Tibial artery (tissue), 4 donors: ENCODE results near the gene C1QL1.

Source experiments
- DNase-seq, 2 donors: peaks; one replicate each; pipeline ENCODE4 v3.0.0-alpha.2; 2019
- H3K27ac ChIP-seq, 2 donors: fragments of 200-600 bp; sonication (generic) in 1 of 2; 1 replicate in 1 of 2; 2 replicates in 1 of 2; pipeline ENCODE4 v1.5.1; 2018 to 2019; ENCODE audit warnings: mild to moderate bottlenecking in 1 of 2
- H3K27me3 ChIP-seq, 2 donors: fragments of 200-600 bp; sonication (generic) in 1 of 2; one replicate each; pipeline versions ENCODE4 v1.5.1 to v1.6.0; 2016 to 2019
- H3K36me3 ChIP-seq, 3 donors: fragments of 200-600 bp; sonication (generic) in 2 of 3; one replicate each; pipeline ENCODE4 v1.5.1; 2016 to 2019; ENCODE audit warnings: mild to moderate bottlenecking in 2 of 3
- H3K4me1 ChIP-seq, 4 donors: fragments of 200-600 bp; sonication (generic) in 2 of 4; 1 replicate in 3 of 4; 2 replicates in 1 of 4; pipeline ENCODE4 v1.5.1; 2016 to 2019
- H3K4me3 ChIP-seq, 2 donors: fragments of 200-600 bp; sonication (generic) in 1 of 2; 1 replicate in 1 of 2; 2 replicates in 1 of 2; pipeline ENCODE4 v1.5.1; 2018 to 2019; ENCODE audit warnings: mild to moderate bottlenecking in 2 of 2
- H3K9me3 ChIP-seq, 3 donors: fragments of 200-600 bp; sonication (generic) in 1 of 3; one replicate each; pipeline ENCODE4 v1.5.1; 2016 to 2019
- CTCF ChIP-seq, 2 experiments: fragments of 200-600 bp in 1 of 2; fragments of 450-650 bp in 1 of 2; IDR thresholded peaks; one replicate each; pipeline ENCODE4 v1.5.1; 2017 to 2019; ENCODE audit warnings: antibody characterized with exemption in 2 of 2, mild to moderate bottlenecking in 1 of 2, moderate library complexity in 1 of 2
- intact Hi-C: fragments of 100-400 bp; cut with DNase I; formaldehyde crosslinking; loops from one replicate; pipeline ENCODE4 v1.15.0; 2023; ENCODE audit warnings: low total_unique reads

Gene C1QL1

GRCh38 chr17:44996304-44996703, 28.2 kb upstream of the C1QL1 start:
- Histone ChIP-seq H3K4me1 (no peaks in the 10 kb centered on the region), H3K27ac (no peak overlapping the region), H3K27me3 (peaks cover 0 to 34% of the 10 kb centered on the region in 2 donors), H3K9me3 (peaks cover 0 to 7% (median 4%) of the 10 kb centered on the region in 3 donors), H3K36me3 (peaks cover 0 to 5% (median 0%) of the 10 kb centered on the region in 3 donors), H3K4me3 (no peak overlapping the region)
- no peak for TF ChIP-seq CTCF (IDR thresholded peaks at IDR 0.05)
- intact Hi-C loops: no loop called here
- no peak for DNase-seq

DNA sequence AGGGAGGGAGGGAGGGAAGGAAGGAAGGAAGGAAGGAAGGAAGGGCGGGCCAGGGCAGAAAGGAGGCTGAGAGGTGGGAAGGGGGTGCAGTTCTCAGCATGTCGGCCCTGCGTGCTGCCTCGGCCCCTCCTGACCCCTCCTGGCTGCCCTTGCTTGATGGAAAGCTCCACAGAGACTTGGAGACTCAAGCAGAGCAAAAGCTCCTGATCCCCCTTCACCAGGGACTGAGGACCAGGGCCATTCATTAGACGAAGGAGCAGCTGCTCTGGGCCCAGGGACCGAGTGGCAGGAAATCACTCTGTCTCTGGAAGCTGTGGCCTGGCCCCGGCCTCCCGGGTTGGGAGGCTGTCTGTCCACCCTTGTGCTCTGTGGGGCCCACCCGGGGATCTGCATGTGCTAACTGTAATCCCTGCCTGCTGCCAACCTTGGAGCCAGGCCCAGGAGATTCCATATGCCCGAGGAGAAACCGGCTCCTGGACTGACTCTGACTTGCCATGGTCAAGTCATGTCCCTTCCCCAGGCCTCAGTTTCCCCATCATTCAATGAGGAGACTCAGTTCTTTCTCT, 27.4 kb upstream of the C1QL1 start:
- H3K27me3 ChIP-seq: peaks cover 0 to 34% of the 10 kb centered on the region in 2 donors
- peaks cover 0 to 7% (median 4%) of the 10 kb centered on the region in 3 donors for H3K9me3 ChIP-seq
- intact Hi-C loops: no loop called here
- H3K27ac ChIP-seq: no peak overlapping the region
- no peak overlapping the region for H3K4me3 ChIP-seq
- H3K4me1 ChIP-seq: no peaks in the 10 kb centered on the region
- peaks cover 0 to 5% (median 0%) of the 10 kb centered on the region in 3 donors for H3K36me3 ChIP-seq
- DNase-seq: no peak
- TF ChIP-seq CTCF (IDR thresholded peaks at IDR 0.05): no peak

DNA sequence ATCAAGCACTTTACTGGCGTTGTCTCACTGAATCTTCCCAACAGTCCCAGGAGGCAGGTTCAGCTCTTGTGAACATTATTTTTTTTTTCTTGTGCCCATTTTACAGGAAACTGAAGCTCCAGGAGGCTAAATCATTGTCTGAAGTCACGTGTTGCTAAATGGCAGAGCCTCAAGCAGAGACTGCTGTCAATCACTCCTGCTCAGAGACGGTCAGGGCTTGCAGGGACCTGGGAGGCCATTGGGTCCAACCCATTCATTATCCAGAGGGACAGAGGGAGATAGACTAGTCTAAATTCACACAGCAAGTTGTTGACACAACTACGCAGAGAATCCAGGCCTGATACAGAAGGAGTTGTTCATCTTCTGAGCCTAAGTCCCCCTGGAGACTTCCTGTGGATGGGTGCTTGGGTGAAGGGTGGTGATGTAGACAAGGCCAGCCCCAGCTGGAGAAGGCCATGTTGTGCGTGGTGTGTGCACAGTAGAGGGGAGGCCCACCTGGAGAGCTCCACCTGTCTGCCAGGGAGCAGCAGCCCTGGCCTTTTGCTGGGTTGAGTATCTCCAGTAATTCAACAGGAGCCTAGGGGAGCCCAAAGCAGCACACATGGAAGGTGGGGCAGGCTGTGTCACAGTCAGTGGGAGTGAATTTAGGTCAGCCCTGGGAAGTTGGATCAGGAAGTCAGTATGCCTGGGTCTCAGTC, 24.3 kb upstream of the C1QL1 start:
- peaks cover 0 to 41% of the 10 kb centered on the region in 2 donors for H3K27me3 ChIP-seq
- intact Hi-C loops: no loop called here
- no peak for TF ChIP-seq CTCF (IDR thresholded peaks at IDR 0.05)
- H3K27ac ChIP-seq: no peak overlapping the region
- no peak overlapping the region for H3K4me3 ChIP-seq
- H3K9me3 ChIP-seq: no peaks in the 10 kb centered on the region
- H3K4me1 ChIP-seq: peaks cover 0 to 4% (median under 1%) of the 10 kb centered on the region in 4 donors
- DNase-seq: no peak
- H3K36me3 ChIP-seq: no peaks in the 10 kb centered on the region

DNA sequence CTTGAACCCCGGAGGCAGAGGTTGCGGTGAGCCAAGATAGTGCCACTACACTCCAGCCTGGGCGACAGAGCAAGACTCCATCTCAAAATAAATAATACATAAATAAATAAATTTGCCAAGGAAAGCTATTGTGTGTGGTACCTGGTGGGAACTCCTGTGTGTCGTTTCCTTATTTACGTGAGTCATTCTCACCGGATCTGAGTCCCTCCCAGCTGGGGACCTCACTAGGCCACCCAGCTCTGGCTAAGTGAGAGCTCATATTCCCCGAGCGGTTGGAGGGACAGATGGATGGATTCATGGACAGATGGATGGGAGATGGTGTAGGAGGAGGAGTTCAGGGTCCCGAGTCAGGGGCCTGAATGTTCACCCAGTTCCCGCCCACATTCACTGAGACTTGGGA, 22.9 kb upstream of the C1QL1 start:
- no peaks in the 10 kb centered on the region for H3K9me3 ChIP-seq
- H3K4me3 ChIP-seq: no peak overlapping the region
- peaks cover 0 to 7% (median 2%) of the 10 kb centered on the region in 4 donors for H3K4me1 ChIP-seq
- no peak overlapping the region for H3K27ac ChIP-seq
- no peak for DNase-seq
- intact Hi-C loops: no loop called here
- H3K36me3 ChIP-seq: no peaks in the 10 kb centered on the region
- H3K27me3 ChIP-seq: peaks cover 0 to 50% of the 10 kb centered on the region in 2 donors
- TF ChIP-seq CTCF (IDR thresholded peaks at IDR 0.05): no peak

DNA sequence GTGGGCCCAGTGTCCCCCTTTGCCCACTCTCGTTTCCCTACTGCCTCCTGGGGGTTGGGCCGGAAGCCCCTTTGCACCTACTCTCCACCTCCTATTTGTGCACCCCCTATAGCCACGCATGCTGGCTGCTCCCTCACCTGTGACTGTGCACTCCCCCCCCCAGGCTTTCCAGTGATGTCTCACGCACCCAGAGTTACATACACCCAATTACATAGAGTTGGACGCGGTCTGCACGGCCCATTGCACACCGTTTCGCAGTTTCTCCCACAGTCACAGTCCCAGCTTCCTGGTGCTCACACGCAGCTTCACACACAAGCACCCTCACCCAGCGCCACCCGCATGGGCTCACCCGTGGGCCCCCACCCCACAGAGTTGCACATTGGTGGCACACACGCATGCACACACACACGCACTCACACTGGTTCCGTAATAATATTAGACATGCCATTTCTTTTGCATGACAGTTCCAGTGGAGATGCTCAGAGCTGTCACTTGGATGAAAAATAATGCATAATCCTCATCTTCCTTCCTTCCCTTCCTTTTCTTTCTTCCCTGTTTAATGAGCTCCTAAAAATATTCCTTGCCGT, 21.5 kb upstream of the C1QL1 start:
- Histone ChIP-seq H3K4me1 (peaks cover 0 to 7% (median 2%) of the 10 kb centered on the region in 4 donors), H3K4me3 (no peak overlapping the region), H3K9me3 (no peaks in the 10 kb centered on the region), H3K27ac (no peak overlapping the region), H3K27me3 (peaks cover 0 to 50% of the 10 kb centered on the region in 2 donors), H3K36me3 (no peaks in the 10 kb centered on the region)
- no peak for DNase-seq
- TF ChIP-seq CTCF (IDR thresholded peaks at IDR 0.05): no peak
- intact Hi-C loops: no loop called here
